Chondrocyte (in vitro differentiated cells): Measurements from ENCODE around the gene RNF167. TPM values are rescaled to one million over a fixed set of nuclear protein-coding genes. Genes with fewer than 3 reads are reported as not detected.

ENCODE experiments used
- DNase-seq: peaks from one replicate; pipeline ENCODE4 v3.0.0; 2021; ENCODE audit warnings: mixed read lengths, low spot score
- H3K27ac Mint-ChIP-seq: one replicate; pipeline ENCODE4 v1.8.0; 2021; ENCODE audit warnings: mild to moderate bottlenecking, moderate library complexity, mixed read lengths; ENCODE audit not compliant: unreplicated experiment
- H3K27me3 Mint-ChIP-seq: 2 replicates; pipeline ENCODE4 v1.8.0; 2021; ENCODE audit warnings: low read depth, mixed read lengths
- H3K36me3 Mint-ChIP-seq: 2 replicates; pipeline ENCODE4 v1.8.0; 2021; ENCODE audit warnings: low read depth, mixed read lengths
- H3K4me1 Mint-ChIP-seq: 2 replicates; pipeline ENCODE4 v1.8.0; 2021; ENCODE audit warnings: low read depth, mild to moderate bottlenecking, mixed read lengths
- H3K4me3 Mint-ChIP-seq: one replicate; pipeline ENCODE4 v1.8.0; 2021; ENCODE audit warnings: mild to moderate bottlenecking, moderate library complexity, mixed read lengths; ENCODE audit not compliant: unreplicated experiment
- H3K9me3 Mint-ChIP-seq: 2 replicates; pipeline ENCODE4 v1.8.0; 2021; ENCODE audit warnings: low read depth, mixed read lengths
- total RNA-seq: library from RNA; stranded (reverse); gene quantifications from 3 replicates; pipeline ENCODE4 v1.2.1, GENCODE V29; 2021
- TF ChIP-seq, protein P1 (sequence below): fragments of 200-600 bp; sonication (generic); IDR thresholded peaks from 2 replicates; pipeline ENCODE4 v1.5.0; 2021; ENCODE audit warnings: antibody characterized with exemption, mild to moderate bottlenecking, moderate library complexity

Gene RNF167
- total RNA-seq, 1 donor from 2014 or later, result 74.5 TPM

- DNase-seq, result no peak
- H3K9me3 Mint-ChIP-seq, result no peaks in the 10 kb centered on the region
- no peak overlapping the region for H3K4me3 Mint-ChIP-seq
- H3K36me3 Mint-ChIP-seq, result peaks cover 6% of the 10 kb centered on the region
- H3K27ac Mint-ChIP-seq, result no peak overlapping the region
- TF ChIP-seq, protein P1, sequence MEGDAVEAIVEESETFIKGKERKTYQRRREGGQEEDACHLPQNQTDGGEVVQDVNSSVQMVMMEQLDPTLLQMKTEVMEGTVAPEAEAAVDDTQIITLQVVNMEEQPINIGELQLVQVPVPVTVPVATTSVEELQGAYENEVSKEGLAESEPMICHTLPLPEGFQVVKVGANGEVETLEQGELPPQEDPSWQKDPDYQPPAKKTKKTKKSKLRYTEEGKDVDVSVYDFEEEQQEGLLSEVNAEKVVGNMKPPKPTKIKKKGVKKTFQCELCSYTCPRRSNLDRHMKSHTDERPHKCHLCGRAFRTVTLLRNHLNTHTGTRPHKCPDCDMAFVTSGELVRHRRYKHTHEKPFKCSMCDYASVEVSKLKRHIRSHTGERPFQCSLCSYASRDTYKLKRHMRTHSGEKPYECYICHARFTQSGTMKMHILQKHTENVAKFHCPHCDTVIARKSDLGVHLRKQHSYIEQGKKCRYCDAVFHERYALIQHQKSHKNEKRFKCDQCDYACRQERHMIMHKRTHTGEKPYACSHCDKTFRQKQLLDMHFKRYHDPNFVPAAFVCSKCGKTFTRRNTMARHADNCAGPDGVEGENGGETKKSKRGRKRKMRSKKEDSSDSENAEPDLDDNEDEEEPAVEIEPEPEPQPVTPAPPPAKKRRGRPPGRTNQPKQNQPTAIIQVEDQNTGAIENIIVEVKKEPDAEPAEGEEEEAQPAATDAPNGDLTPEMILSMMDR, result no peak
- peaks cover 44% of the 10 kb centered on the region for H3K4me1 Mint-ChIP-seq
- no peaks in the 10 kb centered on the region for H3K27me3 Mint-ChIP-seq
Measured at GRCh38 chr17:4951486-4951885, 11.4 kb downstream of the RNF167 start.

DNA sequence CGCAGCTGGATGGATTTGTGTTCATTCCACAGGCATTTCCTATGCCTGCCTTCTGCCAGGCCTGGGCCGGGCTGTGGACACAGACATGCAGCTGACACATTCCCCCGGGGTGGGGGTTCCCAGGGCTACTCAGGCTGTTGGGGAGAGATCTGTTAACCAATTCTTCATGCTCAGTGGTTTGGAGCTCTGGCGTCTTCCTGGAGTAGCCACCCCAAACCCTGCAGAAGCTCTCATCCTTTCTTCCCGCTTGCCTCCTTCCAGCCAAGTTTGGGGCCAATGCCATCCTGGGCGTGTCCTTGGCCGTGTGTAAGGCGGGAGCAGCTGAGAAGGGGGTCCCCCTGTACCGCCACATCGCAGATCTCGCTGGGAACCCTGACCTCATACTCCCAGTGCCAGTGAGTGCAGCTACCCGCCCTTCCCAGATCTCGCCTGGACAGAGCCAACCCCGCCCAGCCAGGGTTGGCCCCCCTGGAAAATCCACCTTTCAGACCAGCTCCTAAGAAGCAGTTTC lies 13.4 kb downstream of the RNF167 start:
- Mint-ChIP-seq H3K27ac (peak overlapping the region; percentile 88), H3K4me3 (no peak overlapping the region), H3K27me3 (no peaks in the 10 kb centered on the region), H3K36me3 (peaks cover 2% of the 10 kb centered on the region), H3K4me1 (peaks cover 38% of the 10 kb centered on the region), H3K9me3 (no peaks in the 10 kb centered on the region)
- DNase-seq, result no peak
- TF ChIP-seq, protein P1, result no peak

DNA sequence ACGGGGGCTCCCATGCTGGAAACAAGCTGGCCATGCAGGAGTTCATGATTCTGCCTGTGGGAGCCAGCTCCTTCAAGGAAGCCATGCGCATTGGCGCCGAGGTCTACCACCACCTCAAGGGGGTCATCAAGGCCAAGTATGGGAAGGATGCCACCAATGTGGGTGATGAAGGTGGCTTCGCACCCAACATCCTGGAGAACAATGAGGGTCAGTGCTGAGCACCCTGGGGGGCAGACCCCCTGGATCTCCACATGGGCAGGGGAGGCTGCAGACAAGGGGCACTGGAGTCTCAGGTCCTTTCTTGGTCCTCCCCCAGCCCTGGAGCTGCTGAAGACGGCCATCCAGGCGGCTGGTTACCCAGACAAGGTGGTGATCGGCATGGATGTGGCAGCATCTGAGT lies 15.0 kb downstream of the RNF167 start:
- Mint-ChIP-seq H3K36me3 (peaks cover 8% of the 10 kb centered on the region), H3K27me3 (no peaks in the 10 kb centered on the region), H3K4me3 (no peak overlapping the region), H3K9me3 (no peaks in the 10 kb centered on the region), H3K4me1 (peaks cover 35% of the 10 kb centered on the region), H3K27ac (no peak overlapping the region)
- TF ChIP-seq, protein P1, result no peak
- no peak for DNase-seq

- Mint-ChIP-seq H3K36me3 (peaks cover 14% of the 10 kb centered on the region), H3K4me1 (peaks cover 20% of the 10 kb centered on the region), H3K9me3 (no peaks in the 10 kb centered on the region), H3K4me3 (no peak overlapping the region), H3K27ac (no peak overlapping the region), H3K27me3 (no peaks in the 10 kb centered on the region)
- TF ChIP-seq, protein P1, result peak; percentile 24
- no peak for DNase-seq
Measured at GRCh38 chr17:4956493-4957061, 16.5 kb downstream of the RNF167 start.

- TF ChIP-seq, protein P1, result no peak
- no peak overlapping the region for H3K4me3 Mint-ChIP-seq
Measured at GRCh38 chr17:4958102-4958501, 18.0 kb downstream of the RNF167 start.

More at GRCh38 chr17:4958102-4958501, 18.0 kb downstream of the RNF167 start:
- Mint-ChIP-seq H3K27ac (no peak overlapping the region), H3K4me1 (peaks cover 10% of the 10 kb centered on the region), H3K36me3 (peaks cover 14% of the 10 kb centered on the region), H3K9me3 (no peaks in the 10 kb centered on the region), H3K27me3 (no peaks in the 10 kb centered on the region)
- DNase-seq, result no peak
